Activated CD8-positive, alpha-beta memory T cell treated with anti-CD3 and anti-CD28 coated beads, Interleukin-2, amount 50 U/mL, for 1 hour (primary cell): ENCODE data around the gene SMARCD3.

Experiments
- DNase-seq: peaks from one replicate; pipeline ENCODE4 v3.0.0-alpha.2; 2020; ENCODE audit errors: extremely low read depth

SMARCD3 gene

GRCh38 chr7:151272877-151273276, 24.4 kb upstream of the SMARCD3 start:
- no peak for DNase-seq

GRCh38 chr7:151272405-151272804, 23.9 kb upstream of the SMARCD3 start:
- no peak for DNase-seq

- DNase-seq, result no peak
These were observed 23.3 kb upstream of the SMARCD3 start for GRCh38 chr7:151271699-151272355.

GRCh38 chr7:151269511-151269910, 21.0 kb upstream of the SMARCD3 start:
- DNase-seq, result no peak

- DNase-seq, result no peak
These were observed 16.9 kb upstream of the SMARCD3 start for GRCh38 chr7:151265351-151265931.

- DNase-seq, result no peak
These were observed 16.1 kb upstream of the SMARCD3 start for GRCh38 chr7:151264615-151265014.

- no peak for DNase-seq
These were observed 13.0 kb upstream of the SMARCD3 start for GRCh38 chr7:151261529-151261928.

- DNase-seq, result no peak
These were observed 12.4 kb upstream of the SMARCD3 start for GRCh38 chr7:151260883-151261282.

GRCh38 chr7:151260471-151260870, 12.0 kb upstream of the SMARCD3 start:
- DNase-seq, result no peak

- no peak for DNase-seq
These were observed 9.5 kb upstream of the SMARCD3 start for GRCh38 chr7:151257990-151258389.

GRCh38 chr7:151256410-151257045, 8.0 kb upstream of the SMARCD3 start:
- no peak for DNase-seq

GRCh38 chr7:151255390-151255789, 6.9 kb upstream of the SMARCD3 start:
- no peak for DNase-seq

GRCh38 chr7:151254851-151255250, 6.4 kb upstream of the SMARCD3 start:
- DNase-seq, result no peak

- DNase-seq, result no peak
These were observed 5.8 kb upstream of the SMARCD3 start for GRCh38 chr7:151254316-151254715.

- DNase-seq, result no peak
These were observed 4.6 kb upstream of the SMARCD3 start for GRCh38 chr7:151252961-151253711.

- DNase-seq, result no peak
These were observed 4.0 kb upstream of the SMARCD3 start for GRCh38 chr7:151252561-151252835.

GRCh38 chr7:151251689-151252560, 3.4 kb upstream of the SMARCD3 start:
- DNase-seq, result no peak

GRCh38 chr7:151251328-151251688, 2.8 kb upstream of the SMARCD3 start:
- no peak for DNase-seq

- DNase-seq, result no peak
These were observed 2.0 kb upstream of the SMARCD3 start for GRCh38 chr7:151250181-151251132.

GRCh38 chr7:151249732-151250072, 1.2 kb upstream of the SMARCD3 start:
- DNase-seq, result no peak
